ENCODE results near the gene SLC9A1.

SLC9A1 gene

DNA sequence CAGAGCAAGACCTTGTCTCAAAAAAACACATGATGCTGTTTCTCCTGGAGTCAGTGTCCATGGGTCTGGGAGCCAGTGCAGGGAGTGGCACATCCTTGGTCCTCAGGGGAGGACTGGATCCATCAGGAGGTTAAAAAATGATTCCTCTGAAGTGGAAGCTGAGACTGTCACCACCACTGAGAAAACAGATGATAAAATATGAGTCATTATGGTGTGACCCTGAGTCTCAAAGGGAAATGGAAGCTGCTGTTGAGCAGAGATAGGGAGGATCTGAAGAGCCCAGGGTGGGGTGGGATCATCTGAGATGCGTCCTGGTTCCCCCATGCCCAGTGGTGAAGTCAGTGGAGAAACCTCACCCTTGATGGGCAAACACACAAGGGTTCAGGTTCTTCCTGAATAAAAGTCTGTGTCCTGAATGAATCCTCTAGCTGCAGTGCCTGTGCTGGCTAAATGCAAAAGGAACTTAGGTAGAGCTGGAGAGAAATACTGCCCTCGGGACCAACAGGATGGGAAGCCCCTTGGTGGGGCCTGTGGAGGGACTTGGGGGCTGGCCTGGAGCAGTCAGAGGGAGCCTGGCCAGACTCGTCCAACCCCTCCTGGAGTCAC lies 80.6 kb downstream of the SLC9A1 start:
- H3K27ac ChIP-seq = no peak overlapping the region
- no peaks in the 10 kb centered on the region for H3K4me1 ChIP-seq (ENCODE audit: control insufficient read depth in 1 of 2, insufficient read depth in 1 of 2, low read depth in 1 of 2, low read length in 1 of 2)
- no peaks in the 10 kb centered on the region for H3K36me3 ChIP-seq
- H3K9me3 ChIP-seq = no peaks in the 10 kb centered on the region
- H3K4me3 ChIP-seq (ENCODE audit: low read depth in 1 of 2, low read length in 1 of 2) = no peak overlapping the region
- TF ChIP-seq, protein P1, sequence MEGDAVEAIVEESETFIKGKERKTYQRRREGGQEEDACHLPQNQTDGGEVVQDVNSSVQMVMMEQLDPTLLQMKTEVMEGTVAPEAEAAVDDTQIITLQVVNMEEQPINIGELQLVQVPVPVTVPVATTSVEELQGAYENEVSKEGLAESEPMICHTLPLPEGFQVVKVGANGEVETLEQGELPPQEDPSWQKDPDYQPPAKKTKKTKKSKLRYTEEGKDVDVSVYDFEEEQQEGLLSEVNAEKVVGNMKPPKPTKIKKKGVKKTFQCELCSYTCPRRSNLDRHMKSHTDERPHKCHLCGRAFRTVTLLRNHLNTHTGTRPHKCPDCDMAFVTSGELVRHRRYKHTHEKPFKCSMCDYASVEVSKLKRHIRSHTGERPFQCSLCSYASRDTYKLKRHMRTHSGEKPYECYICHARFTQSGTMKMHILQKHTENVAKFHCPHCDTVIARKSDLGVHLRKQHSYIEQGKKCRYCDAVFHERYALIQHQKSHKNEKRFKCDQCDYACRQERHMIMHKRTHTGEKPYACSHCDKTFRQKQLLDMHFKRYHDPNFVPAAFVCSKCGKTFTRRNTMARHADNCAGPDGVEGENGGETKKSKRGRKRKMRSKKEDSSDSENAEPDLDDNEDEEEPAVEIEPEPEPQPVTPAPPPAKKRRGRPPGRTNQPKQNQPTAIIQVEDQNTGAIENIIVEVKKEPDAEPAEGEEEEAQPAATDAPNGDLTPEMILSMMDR (IDR thresholded peaks at IDR 0.05) = no peak
- peaks cover 10% of the 10 kb centered on the region for H3K27me3 ChIP-seq

DNA sequence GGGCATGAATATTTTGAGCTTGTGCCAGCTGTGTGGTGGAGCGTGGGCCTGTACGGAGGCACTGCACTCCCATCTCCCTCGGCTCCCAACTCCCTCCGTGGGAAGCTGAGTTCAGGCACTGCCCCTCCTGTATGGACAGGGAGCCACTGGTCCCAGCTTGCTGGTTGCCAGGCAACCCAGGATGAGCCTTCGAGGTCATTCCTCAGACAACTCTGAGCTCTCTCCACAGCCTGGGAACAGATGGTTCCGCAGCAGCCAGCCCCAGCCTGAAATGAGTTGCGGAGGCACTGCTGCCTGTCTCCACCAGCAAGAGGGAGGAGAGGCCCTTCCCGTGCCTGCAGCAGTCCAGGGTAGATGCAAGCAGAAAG lies 83.9 kb downstream of the SLC9A1 start:
- Histone ChIP-seq H3K27me3 (peaks cover 5% of the 10 kb centered on the region), H3K27ac (no peak overlapping the region), H3K36me3 (no peaks in the 10 kb centered on the region), H3K4me3 (ENCODE audit: low read depth in 1 of 2, low read length in 1 of 2) (no peak overlapping the region), H3K4me1 (ENCODE audit: control insufficient read depth in 1 of 2, insufficient read depth in 1 of 2, low read depth in 1 of 2, low read length in 1 of 2) (peaks cover 23 to 24% of the 10 kb centered on the region in 2 experiments), H3K9me3 (no peaks in the 10 kb centered on the region)
- TF ChIP-seq, protein P1 (IDR thresholded peaks at IDR 0.05) = no peak

DNA sequence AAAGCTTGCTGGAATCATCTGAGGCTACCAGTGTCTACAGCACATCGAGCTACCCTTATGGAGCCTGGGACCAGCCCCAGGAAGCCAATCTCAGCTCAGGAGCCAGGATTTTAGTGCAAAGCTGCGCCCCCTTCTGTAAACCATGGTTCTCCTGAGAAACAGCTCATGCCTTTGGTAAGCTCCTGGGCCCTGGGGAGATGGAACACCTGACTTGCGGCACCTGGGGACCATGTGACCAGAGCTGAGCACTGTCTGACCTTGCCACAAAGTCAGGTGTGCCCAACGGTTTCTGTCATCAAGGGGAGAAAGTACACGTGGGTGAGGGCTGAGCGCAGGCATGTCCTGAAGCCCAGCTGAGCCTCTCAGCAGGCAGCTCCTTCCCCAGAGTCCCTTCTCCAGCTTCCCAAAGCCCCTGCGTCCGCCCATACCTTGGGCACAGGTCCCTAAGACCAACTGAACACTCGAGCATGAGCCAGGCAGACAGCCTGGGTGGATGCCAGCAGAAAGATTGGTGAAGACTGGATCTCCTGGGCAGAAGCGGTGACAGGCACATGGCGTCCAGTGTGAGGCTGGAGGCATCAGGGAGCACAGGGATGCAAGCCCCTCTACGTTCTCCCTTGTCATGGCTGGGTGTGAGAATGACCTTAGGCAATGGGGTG lies 84.4 kb downstream of the SLC9A1 start:
- peaks cover 5% of the 10 kb centered on the region for H3K27me3 ChIP-seq
- H3K9me3 ChIP-seq = no peaks in the 10 kb centered on the region
- no peaks in the 10 kb centered on the region for H3K36me3 ChIP-seq
- peaks cover 23 to 25% of the 10 kb centered on the region in 2 experiments for H3K4me1 ChIP-seq (ENCODE audit: control insufficient read depth in 1 of 2, insufficient read depth in 1 of 2, low read depth in 1 of 2, low read length in 1 of 2)
- TF ChIP-seq, protein P1 (IDR thresholded peaks at IDR 0.05) = no peak
- H3K27ac ChIP-seq = no peak overlapping the region
- no peak overlapping the region for H3K4me3 ChIP-seq (ENCODE audit: low read depth in 1 of 2, low read length in 1 of 2)

DNA sequence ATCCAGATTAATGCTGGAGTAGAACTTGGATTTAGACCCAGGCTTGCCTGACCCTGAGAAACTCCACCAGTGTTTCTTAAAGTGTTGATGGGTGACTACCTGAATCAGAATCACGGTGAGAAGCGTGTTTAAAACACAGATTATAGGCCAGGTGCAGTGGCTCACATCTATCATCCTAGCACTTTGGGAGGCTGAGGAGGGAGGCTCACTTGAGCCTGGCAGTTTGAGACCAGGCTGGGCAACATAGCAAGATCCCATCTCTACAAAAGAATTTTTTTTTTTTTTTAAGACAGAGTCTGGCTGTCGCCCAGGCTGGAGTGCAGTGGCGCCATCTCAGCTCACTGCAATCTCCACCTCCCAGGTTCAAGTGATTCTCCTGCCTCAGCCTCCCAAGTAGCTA lies 86.0 kb downstream of the SLC9A1 start:
- H3K36me3 ChIP-seq = no peaks in the 10 kb centered on the region
- peaks cover 5% of the 10 kb centered on the region for H3K27me3 ChIP-seq
- no peaks in the 10 kb centered on the region for H3K9me3 ChIP-seq
- H3K4me1 ChIP-seq (ENCODE audit: control insufficient read depth in 1 of 2, insufficient read depth in 1 of 2, low read depth in 1 of 2, low read length in 1 of 2) = peaks cover 23 to 25% of the 10 kb centered on the region in 2 experiments
- TF ChIP-seq, protein P1 (IDR thresholded peaks at IDR 0.05) = no peak
- H3K27ac ChIP-seq = peak overlapping the region; percentile 94
- no peak overlapping the region for H3K4me3 ChIP-seq (ENCODE audit: low read depth in 1 of 2, low read length in 1 of 2)

DNA sequence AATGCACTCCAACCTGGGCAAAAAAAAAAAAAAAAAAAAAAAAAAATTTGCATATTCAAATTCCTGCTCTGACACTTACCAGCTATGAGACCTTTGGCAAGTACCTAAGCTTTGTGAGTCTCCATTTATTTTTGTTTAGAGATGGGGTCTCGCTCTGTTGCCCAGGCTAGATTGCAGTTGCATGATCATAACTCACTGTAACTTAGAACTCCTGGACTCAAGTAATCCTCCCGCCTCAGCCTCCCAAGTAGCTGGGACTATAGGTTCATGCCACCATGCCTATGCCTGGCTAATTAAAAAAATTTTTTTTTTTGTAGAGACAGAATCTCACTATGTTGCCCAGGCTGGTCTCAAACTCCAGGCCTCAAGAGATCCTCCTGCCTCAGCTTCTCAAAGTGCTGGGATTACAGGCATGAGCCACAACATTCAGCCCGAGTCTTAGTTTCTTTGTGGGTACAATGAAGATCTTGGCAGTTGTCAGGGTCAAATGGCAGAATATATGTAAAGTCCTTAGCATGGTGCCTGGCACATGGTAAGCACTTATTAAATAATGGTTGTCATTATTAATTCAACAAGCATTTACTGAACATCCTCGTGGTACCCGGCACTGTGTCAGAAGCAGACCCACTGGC lies 88.8 kb downstream of the SLC9A1 start:
- Histone ChIP-seq H3K4me3 (ENCODE audit: low read depth in 1 of 2, low read length in 1 of 2) (no peak overlapping the region), H3K9me3 (no peaks in the 10 kb centered on the region), H3K36me3 (no peaks in the 10 kb centered on the region), H3K27ac (peak overlapping the region; percentile 94), H3K27me3 (peaks cover 3% of the 10 kb centered on the region), H3K4me1 (ENCODE audit: control insufficient read depth in 1 of 2, insufficient read depth in 1 of 2, low read depth in 1 of 2, low read length in 1 of 2) (peaks cover 23 to 25% of the 10 kb centered on the region in 2 experiments)
- TF ChIP-seq, protein P1 (IDR thresholded peaks at IDR 0.05) = no peak

All from neutrophil (primary cell).